Fibroblast of villous mesenchyme (primary cell): ENCODE data around the gene GRM7. TPM values are rescaled to one million over a fixed set of nuclear protein-coding genes. Genes with fewer than 3 reads are reported as not detected.

Experiments used
- DNase-seq: peaks from one replicate; pipeline ENCODE4 v3.0.0-alpha.2; 2010; ENCODE audit warnings: low read depth
- H3K4me3 ChIP-seq: 2 replicates; pipeline ENCODE4 v1.5.1; 2011; ENCODE audit warnings: low read depth, mild to moderate bottlenecking, low read length
- total RNA-seq: library from RNA; depleted of rRNA; stranded (reverse); fragments of >200 nt; gene quantifications from 2 replicates; pipeline ENCODE4 v1.2.3, GENCODE V29; 2012
- TF ChIP-seq, protein P1 (sequence below): IDR thresholded peaks from 2 replicates; pipeline ENCODE4 v1.5.1; 2012; ENCODE audit warnings: low read depth, mild to moderate bottlenecking, low read length; ENCODE audit not compliant: insufficient read depth

GRM7 gene
- total RNA-seq, 1 donor = not detected

DNA sequence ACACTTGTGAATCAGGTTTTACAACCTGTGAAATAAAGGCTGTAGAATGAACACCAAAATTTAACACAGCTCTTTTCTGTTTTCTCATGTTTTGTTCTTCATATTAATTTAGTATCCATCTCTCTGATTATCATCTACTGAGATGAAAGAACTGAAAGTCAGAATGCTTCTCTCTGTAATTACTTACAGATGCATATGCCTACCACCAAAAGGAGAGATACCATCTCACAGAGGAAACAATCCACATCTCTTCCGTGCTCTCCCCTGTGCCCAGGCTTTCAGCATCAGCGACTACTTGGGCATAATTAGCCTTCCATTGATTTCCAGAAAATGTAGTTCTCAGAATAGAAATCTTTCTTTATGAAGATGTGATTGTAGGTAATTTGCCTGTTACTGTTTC, 741.4 kb downstream of the GRM7 start:
- DNase-seq = no peak
- TF ChIP-seq, protein P1, sequence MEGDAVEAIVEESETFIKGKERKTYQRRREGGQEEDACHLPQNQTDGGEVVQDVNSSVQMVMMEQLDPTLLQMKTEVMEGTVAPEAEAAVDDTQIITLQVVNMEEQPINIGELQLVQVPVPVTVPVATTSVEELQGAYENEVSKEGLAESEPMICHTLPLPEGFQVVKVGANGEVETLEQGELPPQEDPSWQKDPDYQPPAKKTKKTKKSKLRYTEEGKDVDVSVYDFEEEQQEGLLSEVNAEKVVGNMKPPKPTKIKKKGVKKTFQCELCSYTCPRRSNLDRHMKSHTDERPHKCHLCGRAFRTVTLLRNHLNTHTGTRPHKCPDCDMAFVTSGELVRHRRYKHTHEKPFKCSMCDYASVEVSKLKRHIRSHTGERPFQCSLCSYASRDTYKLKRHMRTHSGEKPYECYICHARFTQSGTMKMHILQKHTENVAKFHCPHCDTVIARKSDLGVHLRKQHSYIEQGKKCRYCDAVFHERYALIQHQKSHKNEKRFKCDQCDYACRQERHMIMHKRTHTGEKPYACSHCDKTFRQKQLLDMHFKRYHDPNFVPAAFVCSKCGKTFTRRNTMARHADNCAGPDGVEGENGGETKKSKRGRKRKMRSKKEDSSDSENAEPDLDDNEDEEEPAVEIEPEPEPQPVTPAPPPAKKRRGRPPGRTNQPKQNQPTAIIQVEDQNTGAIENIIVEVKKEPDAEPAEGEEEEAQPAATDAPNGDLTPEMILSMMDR = no peak
- no peak overlapping the region for H3K4me3 ChIP-seq

- H3K4me3 ChIP-seq = no peak overlapping the region
- TF ChIP-seq, protein P1 = no peak
- DNase-seq = no peak
These were observed 746.2 kb downstream of the GRM7 start for GRCh38 chr3:7607083-7607482.

DNA sequence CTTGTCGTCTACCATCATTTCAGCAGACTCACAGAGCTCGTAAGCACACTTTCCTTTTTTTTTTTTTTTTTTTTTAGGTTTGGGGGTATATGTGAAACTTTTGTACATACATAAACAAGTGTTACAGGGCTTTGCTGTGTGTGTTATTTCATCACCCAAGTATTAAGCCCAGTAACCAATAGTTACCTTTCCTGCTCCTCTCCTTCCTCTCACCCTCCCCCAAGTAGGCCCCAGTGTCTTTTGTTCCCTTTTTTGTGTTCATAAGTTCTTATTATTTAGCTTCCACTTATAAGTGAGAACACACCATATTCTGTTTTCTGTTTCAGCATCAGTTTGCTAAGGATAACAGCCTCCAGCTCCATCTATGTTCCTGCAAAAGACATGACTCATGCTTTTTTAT, 746.8 kb downstream of the GRM7 start:
- TF ChIP-seq, protein P1 = no peak

GRCh38 chr3:7610634-7611033, 749.7 kb downstream of the GRM7 start:
- TF ChIP-seq, protein P1 = no peak
- no peak overlapping the region for H3K4me3 ChIP-seq
- DNase-seq = no peak

More for the DNA sequence above, 746.8 kb downstream of the GRM7 start:
- no peak overlapping the region for H3K4me3 ChIP-seq
- DNase-seq = no peak

DNA sequence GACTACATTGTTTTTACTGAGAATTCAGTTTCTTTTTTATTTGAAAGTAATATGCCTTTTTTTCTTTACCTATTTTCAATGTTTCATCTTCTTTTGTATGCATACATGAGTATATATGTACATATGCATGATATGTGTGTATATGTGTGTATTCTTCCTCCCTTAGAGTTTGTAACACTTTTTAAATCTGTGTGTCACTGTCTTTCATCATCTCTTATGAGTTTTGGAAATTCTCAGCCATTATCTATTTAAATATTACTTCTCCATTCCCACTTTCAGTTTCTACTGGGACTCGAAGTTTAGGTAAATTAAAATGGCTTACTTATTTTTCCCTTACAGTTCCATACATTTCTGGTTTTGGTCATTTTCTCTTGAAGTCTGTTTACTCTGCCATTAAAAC, 754.1 kb downstream of the GRM7 start:
- TF ChIP-seq, protein P1 = no peak
- H3K4me3 ChIP-seq = no peak overlapping the region
- no peak for DNase-seq

DNA sequence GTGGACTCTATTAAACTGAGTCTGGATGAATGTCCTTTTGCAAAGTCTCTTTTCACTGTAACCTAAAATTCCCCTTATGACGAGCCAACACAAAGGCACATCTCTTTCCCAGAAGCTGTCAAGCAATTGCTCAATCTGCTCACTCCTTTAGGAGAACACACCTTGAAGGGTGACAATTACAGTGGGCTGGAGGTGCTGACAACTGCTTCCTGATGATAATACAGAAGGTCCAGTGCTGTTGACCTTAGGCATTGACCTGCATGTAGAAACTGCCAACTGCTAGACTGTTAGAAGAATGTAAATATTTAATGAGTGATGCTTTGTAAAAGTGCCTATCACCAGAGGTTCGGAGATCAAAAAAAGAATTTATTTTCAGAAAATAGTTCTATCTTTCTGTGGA, 757.7 kb downstream of the GRM7 start:
- H3K4me3 ChIP-seq = no peak overlapping the region
- DNase-seq = no peak
- TF ChIP-seq, protein P1 = no peak

GRCh38 chr3:7620401-7620800, 759.5 kb downstream of the GRM7 start:
- no peak for DNase-seq
- TF ChIP-seq, protein P1 = no peak
- no peak overlapping the region for H3K4me3 ChIP-seq
